T-helper 1 cell (primary cell): ENCODE measurements around the gene PABPN1L.

Experiments used
- DNase-seq, 5 donors: peaks; one replicate each; pipeline ENCODE4 v3.0.0-alpha.2; 2012 to 2020

The PABPN1L gene

DNA sequence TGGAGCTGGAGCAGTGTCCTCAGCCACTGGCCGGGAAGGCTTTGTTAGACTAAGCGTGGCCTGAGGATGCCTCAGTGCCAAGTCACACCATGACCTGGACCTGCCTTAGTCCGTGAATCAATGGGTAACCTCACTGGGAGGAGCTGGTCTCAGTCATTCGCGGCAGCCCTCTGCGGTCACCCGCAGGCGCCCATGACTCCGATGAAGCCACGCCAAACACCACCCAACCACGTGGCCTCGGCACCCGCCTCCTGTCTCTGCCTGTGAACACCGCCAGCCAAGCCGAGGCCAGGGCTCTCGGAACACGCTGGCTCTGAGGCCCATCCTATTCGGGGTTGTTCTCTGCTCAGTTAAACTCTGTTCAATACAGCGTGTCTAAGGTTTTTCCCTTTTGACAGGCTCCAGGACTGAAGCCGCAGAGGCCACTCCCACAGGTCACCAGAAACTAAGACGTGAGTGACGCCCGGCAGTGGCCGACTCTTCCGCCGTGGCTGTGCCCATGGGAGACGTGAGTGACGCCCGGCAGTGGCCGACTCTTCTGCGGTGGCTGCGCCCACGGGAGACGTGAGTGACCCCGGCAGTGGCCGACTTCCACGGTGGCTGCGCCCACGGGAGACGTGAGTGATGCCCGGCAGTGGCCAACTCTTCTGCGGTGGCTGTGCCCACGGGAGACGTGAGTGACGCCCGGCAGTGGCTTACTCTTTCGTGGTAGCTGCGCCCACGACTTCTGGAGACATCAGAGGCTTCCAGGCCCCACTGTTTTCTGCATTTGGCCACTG, 16.8 kb upstream of the PABPN1L start:
- no peak for DNase-seq

DNA sequence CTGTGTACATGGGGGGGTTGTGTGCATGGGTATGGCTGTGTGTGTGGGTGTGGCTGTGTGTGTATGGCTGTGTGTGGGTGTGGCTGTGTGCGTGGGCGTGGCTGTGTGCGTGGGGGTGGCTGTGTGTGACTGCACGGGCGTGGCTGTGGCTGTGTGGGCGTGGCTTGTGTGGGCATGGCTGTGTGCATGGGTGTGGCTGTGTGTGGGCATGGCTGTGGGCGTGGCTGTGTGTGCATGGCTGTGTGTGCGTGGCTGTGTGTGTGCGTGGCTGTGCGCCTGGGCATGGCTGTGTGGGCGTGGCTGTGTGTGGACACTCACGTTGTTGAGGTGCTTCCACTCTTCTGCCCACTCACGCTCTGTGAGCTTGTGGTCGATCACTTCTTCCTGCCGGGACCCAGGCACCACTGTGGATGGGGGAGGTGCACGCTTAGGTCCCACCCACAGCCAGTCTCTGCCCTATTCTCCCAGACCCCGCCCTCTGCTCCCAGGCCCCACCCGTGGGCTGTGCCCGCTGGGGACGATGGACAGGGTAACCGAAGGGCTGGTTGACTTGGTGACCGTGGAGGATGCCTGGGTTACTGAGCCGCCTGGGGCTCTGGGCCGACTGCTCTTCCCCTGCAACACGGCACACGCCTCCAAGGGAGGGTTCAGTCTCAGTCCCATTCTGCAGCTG, 16.0 kb upstream of the PABPN1L start:
- peak in 1 of 5 donors; percentile 9 for DNase-seq

DNA sequence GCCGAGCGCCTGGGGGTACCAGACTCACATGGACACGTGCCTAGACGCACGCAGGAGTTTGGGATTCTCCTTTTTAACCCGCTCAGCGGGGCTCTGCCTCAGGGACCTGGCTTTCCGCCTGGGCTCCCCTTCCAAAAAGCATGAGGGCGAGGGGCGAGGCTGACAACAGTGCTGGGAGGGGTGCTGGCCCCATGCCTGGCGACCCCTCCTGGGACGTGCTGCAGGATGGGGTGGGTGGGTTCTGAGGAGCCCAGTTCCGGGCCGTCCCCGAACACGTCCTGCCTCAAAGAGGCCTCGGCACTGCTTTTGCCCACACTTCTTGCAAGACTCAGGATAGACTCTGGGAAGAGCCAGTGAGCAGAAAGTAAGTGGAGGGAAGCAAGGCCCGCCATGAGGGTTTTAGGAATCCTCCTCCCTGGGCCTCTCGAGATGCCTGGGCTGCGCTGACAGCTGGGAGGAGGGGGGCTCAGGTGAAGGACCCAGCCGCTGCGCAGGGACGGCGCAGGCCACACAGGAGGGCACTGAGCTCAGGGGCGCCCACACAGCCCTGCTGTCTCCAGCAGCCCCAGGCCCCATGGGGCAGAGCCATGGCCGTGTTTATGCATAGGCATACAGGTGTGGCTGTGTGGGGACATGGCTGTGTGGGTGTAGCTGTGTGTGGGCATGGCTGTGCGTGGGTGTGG, 15.4 kb upstream of the PABPN1L start:
- DNase-seq = no peak

DNA sequence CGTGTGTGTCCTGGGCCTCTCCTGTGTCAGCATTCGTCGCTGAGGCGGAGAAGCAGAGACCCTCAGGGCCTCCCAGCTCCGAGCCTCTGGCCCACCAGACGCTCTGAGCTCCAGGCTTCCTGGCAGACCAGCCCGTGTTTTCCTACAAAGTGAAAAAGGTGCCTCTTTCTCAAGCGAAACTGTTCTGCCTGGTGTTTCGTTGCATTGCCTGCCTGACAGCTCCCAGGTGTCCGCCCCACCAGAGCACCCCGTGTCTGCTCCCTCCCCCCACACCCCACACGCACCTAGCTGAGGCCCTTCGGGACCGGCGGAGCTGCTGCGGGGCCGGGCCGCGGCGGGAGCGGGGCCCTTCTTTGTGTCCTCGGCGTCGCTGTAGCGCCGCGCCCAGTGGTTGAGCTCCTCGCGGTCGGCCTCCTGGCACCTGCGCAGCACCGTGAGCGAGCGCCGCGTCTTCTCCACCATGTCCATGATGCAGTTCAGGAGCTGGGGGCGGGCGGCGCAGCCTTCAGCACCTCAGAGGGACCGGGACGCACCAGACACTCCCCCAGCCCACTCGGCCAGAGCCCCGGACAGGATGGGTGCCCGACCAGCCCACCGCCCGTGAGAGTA, 14.7 kb upstream of the PABPN1L start:
- no peak for DNase-seq

DNA sequence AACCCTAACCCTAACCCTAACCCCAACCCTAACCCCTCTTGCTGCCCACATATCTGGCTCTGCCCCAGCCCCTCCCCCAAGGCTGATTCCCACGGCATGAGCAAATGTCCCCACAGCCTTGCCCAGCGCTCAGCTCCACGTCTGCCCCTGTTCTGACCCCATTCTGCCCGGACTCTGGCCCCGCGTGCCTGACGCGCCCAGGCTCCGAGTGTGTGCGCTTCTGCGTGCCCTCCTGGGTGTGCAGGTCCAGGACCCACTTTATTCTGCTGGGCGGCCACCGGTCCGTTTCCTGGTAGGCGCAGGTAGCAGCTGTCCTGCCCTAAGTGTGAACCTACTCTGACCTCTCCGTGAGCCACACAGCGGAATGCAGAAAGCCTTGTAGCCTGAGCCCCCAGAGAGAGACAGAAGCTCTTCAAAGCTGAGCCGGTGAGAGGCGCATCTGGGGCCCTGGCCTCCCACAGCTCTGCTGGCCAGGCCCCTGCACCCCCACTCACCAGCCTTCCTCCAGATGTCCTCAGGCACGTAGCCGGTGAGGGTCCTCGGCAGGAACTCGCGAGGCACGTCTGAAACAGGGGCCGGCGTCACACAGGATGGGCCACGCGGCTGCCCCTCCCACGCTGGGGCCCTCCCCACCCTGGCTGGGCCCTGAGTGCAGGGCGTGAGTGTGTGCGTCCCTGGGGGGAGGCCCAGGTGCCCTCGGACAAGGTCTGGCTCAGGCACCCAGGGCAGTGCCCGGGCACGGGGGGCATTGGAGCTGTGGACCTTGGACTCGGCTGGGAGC, 14.0 kb upstream of the PABPN1L start:
- no peak for DNase-seq

DNA sequence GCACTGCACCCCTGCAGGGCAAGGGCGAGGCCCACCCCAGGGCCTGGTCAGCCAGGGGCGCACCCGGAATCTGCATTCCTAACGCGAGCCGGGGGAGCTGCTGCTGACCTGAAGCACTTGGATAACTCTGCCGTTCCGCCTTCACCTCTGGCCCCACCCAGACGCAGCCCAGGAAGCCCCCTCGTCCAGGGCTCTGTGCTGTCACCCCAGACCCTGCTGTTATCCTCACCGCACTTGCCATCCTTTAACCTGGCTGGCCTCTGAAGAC, 13.3 kb upstream of the PABPN1L start:
- no peak for DNase-seq

DNA sequence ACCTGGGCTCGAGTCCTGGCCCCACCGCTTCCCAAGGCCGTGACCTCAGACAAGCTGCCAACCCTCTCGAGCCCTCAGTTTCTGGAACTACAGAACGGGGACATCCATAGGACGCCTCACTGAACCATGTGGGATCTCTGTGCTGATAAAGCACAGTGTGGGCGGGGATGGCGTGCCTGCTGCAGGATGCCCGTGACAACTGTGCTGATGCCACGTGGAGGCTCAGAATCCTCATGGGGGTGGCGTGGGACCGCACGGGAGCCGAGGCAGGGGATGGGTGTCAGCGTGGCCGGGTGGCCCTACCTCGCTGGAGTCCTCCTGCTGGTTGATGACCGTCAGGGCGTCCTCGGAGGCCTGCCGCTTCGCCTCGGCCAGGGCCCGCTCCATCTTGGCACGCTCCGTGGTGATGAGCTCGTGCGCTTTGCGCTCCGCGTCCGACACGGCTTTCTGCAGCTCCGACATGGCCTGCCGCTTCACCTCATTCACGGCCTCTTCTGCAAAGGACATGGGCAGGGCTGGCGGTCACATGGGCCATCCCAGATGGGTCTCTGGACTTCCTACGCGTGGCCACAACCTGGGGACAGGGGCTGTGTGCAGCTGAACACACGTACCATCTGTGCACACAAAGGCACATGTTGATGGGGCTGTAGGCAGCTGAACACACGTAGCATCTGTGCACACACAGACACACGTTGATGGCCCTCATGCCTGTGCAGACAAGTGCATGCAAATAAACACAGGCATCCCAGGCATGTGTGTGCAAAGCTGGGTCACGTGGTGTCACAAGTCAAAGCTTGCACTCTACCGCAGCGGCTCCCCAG, 12.7 kb upstream of the PABPN1L start:
- no peak for DNase-seq

DNA sequence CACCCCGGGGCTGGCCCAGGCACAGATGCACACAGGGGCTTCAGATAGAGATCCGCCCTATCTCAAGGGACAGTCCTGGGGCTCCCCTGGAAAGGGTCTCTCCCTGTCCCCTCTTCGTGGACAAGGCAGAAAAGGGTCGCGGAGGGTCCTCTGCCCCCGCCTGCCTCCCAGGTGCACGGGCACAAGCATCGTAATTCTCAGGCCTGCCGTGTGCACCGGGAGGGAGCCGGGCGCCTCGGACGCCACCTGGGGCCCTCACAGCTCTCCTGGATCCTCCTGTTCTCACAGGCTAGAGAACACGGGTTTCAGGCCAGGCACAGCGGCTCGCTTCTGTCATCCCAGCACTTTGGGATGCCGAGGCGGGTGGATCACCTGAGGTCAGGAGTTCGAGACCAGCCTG, 11.9 kb upstream of the PABPN1L start:
- DNase-seq = no peak

DNA sequence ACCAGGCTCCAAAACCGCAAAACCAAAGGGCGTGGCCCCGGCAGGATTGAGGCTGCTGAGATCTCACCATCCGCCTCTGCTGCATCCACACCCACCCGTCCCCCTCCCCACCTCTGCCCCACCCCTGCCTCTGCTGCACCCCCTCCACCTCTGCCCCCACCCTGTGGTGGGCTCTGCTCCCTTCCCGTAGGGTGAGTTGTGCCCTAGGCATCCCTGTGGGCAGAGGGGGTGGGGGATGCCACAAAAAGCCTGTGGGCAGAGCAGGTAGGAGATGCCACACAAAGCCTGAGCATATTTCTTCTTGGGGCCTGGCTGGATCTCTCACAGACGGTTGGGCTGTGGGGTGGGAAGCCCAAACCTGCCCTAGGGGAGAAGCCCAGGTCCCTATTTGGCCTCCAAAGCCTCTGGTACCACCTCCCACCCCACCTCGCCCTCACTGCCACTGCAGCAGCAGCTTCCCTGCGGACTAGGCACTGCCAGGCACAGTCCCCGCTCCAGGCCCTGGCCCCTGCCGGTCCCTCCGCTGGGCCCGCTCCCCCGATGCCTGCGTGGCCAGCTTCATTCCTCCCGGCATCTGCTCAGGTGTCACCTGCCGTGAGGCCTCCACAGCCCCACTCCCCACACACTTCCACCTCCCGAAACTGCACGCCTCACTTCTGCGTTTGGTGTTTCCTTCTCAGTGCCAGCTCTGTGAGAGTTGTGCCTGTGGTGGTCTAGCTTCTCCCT, 11.3 kb upstream of the PABPN1L start:
- DNase-seq = no peak

DNA sequence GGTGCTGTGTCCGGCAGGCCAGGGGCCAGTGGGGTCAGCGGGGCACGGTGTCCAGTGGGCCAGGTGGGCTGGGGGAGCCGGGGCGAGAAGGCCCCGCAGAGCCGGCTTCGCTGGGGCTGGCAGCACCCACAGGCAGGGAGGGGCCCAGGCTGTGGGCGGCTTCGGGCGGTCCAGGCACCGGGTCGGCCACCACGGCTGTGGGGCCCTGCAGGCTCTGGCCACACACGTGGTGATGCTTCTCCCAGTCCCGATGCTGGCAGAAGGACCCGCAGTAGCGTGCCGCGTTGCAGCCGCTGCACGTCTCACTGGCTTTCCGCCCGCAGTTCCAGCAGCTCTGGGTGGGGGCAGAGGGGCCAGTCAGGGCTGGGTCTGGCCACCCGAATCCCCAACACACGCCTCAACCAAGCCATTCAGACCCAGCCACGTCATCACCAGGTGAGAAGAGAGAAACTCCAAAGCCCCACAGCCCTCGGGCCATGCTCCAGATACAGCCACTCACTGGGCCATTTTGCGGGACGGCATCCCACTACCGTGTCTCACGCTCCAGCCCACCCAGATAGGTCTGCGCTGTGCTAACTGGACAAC, 10.6 kb upstream of the PABPN1L start:
- DNase-seq = no peak

DNA sequence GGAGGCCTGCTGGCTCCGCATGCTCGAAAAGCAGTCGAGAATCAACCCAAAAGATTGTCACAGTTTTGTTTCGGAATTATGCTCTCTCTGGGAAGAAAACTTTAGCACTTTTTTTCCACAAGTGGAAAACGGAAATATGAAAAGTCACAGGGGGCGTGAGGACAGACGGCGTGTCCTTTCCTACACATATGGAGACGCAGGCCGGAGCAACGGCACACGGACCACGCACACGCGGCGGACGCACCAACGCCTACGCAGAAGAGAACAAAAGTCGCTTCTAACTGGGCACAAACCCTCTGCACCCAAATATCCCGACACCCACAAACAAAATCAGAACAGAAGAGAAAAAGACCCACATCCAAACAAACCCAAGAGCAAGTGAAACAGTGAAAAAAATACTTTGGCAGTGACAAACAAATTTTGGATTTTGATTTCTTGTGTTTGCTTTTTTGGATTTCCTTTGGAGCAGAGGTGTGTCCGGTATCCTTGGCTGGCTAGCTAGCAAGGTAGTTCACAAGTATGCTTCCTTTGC, 9.3 kb upstream of the PABPN1L start:
- no peak for DNase-seq

DNA sequence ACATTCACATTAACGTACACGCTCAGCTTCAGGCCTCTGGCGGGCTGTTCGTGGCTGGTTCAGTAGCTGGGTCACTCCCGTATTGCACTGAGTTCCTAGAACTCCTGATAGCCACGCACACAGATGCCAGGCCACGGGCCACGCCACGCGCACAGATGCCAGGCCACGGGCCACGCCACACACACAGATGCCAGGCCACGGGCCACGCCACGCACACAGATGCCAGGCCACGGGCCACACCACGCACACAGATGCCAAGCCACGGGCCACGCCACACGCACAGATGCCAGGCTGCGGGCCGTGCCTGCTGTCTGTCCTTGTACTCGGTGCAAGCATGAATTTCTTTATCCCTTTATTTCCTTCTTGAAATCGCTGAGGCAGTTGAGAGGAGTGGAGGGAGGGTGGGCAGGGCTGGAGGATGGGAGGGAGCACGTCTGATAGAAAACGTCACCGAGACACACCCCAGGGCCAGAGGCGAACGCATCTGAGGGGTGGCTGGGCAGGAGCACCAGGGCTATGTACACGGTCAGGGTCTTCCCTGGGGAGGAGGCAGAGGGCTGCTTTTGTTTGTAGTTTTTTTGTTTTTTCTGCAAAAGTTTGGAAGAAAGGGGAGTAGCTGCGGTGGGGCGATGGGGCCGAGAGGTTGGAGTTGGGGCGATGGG, 8.6 kb upstream of the PABPN1L start:
- DNase-seq = no peak

DNA sequence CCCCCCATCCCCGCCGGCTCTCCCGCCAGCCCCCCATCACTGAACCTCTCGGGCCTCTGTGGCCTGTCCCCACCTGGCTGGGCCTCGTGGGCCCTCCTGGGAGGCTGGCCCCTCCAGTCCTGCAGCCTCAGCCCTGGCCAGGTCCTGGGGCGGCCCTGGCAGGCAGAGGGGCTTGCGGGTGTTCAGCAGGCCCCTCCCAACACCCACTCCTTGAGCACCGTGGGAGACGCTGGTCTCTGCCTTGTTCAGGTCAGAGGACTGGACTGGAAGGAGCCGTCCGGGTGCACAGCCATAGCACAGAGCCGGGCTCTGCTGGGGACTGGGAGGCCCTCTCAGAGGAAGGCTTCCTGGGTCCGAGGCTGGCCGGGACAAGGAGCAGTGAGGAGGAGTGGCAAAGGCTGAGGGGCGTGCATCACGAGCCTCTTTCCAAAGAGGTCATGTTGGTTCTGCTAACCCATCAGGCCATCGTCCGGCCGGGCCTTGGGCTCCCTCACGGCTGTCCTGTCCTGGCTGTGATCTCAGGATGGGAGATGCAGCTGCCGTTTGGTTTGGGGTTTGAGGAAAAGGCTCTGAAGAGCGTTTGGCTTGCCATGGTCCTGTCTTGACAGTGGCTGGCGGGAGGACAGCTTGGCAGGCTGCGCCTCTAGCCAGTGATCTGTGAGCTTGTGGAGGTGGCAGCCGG, 6.3 kb upstream of the PABPN1L start:
- DNase-seq = no peak

DNA sequence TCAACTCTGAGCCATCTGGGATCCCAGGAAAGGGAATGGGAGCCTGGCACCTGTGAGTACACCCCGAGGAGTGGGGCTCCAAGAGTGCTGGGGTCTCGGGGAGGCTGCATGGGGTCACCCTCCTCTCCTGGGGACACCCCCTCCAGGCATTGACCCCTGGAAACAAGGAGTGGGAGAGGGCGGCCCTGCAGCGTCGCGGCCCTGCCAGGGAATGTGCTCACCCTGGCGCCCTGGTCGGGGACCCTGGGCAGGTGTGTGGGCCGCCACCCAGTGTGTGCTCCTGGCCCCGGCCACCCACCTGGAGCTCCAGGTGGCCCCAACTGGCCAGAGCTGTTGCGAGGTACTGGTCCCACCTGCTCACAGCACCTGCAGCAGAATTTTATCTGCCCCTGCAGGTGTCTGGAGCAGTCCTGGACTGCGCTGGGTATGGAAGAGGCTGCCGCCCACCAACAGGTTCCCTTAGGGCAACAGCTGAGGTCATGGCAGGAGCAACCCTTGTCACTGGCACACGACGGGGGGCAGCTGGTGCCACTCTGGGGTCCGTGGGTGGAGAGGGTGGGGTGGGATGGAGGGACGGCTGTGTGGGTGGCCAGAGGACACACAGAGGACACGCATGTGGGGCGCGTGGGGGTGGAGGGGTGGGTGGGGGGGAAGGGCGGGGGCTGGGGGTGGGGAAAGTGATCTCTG, 5.4 kb upstream of the PABPN1L start:
- no peak for DNase-seq

DNA sequence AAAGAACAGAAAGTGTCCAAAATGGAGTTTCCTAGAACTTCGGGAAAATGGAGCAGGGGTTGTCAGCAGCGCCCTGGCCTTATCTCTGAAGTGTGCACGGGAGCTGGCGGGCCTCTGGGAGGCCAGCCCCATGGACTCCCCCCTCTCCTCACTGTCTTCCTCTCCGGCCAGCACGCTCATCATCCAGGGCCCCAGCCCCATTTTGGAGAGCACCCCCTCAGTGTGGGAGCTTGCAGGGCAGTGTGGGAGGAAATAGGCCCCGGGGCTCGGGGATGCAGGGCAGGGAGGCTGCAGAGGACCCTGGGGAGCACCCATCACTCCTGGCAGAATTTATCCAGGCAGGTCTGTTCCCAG, 4.9 kb upstream of the PABPN1L start:
- no peak for DNase-seq

DNA sequence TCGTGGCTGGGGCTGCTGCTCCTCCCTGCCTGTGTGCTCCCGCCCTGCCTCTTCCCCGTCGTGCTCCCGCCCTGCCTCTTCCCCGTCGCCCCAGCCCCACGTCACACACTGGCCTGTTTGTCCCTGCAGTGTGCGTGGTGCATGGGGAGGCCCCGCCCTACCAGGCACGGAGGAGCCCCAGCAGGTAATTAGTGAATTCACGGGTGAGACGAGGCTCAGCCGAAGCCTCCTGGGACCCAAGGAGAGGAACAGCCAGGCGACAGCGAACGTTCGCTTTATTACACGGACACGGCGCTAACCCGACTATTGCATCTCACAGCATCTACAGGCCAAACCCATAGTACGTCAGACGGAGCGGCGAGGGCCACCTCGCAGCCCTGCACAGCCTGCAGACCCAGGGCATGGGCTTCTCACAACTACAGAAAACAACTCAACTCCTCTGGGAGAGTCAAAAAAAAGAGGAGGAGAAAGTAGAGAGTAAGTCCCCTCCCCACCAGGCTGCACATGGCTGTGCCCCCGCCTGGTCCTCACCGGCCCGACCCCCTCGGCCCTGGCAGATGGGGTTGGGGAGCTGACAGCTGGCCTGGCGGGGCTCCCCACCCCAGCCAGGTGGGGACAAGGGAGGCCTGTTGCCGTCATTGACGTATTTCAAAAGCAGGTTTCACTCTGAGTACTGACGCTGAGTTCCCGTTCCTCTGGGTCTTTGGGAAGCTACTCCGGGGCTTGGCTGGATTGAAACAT, 4.3 kb upstream of the PABPN1L start:
- DNase-seq = no peak

DNA sequence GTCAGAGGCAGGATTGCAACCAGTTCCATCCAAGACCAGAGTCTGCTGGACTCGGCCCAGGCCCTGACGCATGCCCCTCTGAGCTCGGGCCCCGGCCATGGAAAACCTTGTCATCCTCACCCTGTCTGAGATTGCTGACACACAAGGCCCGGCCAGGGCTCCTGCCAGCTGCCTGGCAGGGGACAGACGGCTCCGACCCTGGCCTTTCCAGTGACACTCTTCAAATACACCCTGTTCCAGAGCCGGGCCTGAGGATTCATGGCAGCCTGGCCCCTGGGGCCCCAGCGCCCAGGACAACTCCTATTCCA, 3.2 kb upstream of the PABPN1L start:
- DNase-seq = no peak

DNA sequence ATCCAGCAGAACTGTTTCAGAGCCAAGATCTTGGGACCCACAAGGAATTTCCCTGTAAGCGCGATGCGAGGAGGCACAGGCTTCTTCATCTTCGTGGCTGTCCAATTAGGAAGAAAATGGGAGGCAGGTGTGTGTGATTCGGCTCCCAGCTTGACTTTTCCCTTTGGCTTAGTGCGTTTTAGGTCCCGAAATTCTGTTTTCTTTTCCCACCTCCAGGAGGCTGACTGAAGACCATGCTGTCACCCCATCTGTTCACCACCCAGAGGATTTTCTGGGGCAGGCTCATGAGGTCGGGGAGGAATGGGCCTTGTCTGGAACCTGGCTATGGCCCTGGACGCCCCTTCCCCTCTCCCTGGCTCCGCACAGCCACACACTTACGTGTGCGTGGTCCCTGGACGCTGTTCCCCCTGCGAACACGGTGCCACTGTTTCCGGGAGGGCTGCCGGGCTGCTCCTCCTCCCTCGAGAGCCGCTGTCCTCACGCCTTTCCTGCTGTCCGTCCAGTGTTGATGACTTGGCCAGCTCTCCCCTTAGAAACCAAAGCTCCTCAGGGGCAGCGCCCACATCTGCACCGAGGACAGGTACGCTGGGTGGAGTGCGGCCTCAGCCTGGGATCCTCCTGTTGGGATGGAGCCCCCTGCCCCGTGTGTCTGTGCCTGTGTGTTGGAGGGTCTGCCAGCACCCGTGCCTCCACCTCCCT, 2.7 kb upstream of the PABPN1L start:
- no peak for DNase-seq
